Esophagus muscularis mucosa (tissue), 3 donors: ENCODE data around the gene TGFB1.

Source experiments
- CTCF ChIP-seq, 3 experiments: fragments of 200-600 bp in 2 of 3; fragments of 450-650 bp in 1 of 3; sonication (generic) in 2 of 3; IDR thresholded peaks; one replicate each; pipeline ENCODE4 v1.5.1; 2017 to 2019; ENCODE audit warnings: antibody characterized with exemption in 3 of 3, mild to moderate bottlenecking in 2 of 3, moderate library complexity in 1 of 3
- POLR2A ChIP-seq: fragments of 450-650 bp; IDR thresholded peaks from one replicate; pipeline ENCODE4 v1.6.1; 2017; ENCODE audit warnings: antibody characterized with exemption, moderate library complexity, mild to moderate bottlenecking, low read depth

GRCh38 chr19:41298348-41298964 is 55.3 kb downstream of the TGFB1 start:
- no peak for TF ChIP-seq CTCF (IDR thresholded peaks at IDR 0.05)
- TF ChIP-seq POLR2A = no peak
